Measurements from ENCODE around the gene CFAP77. TPM values are rescaled to one million over a fixed set of nuclear protein-coding genes. Genes with fewer than 3 reads are reported as not detected.

CFAP77 gene
- total and polyA plus RNA-seq, 2 of the 13 experiments (the other 11 are each of a cell fraction or from before 2014, with no cell fraction given): not detected

DNA sequence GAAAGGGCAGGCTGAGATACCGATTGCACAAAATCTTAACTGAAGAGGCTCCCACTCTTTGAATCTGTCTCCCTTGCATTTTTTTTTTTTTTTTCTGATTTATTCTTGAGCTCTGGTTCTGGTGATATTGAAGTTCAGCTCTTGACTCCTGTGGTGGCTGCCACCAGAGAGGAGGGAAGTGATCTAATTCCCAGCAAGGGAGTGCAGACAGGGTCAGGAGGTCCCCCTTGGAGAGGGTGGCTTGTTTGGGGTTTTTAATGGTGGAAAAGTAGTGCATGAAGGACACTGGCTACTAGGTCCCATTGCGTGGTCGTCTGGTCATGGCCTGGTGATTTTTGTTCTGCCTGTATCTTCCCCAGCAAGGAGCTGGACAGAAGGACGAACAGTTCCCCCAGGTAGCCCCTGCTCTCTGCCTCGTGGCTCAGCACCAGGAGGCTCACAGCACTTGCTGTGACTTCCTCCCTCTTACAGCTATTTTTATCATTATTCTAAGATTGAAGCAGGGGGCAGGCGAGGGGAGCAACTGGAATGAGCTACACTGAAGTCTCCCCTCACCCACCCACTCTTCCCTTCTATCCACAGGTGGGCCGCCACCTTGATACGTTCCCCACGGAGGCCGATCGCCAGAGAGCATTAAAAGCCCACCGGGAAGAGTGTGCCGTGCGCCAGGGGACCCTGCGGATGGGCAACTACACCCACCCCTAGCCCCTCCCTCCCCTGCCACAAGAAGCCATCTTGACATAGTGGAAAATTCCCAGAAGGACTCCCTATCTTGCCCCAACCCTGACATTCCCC, 162.0 kb downstream of the CFAP77 start:
- no peak for ATAC-seq
- Histone ChIP-seq H4K20me1 (ENCODE audit: insufficient read depth, low read length) (peaks cover 4% of the 10 kb centered on the region; the same call in 1 of the 2 replicates), H3K27ac (ENCODE audit: extremely low read length, insufficient read depth, low read length) (no peak overlapping the region), H3K9ac (ENCODE audit: insufficient read depth, low read depth, low read length) (no peak overlapping the region), H3K4me1 (ENCODE audit: insufficient read depth, low read length) (no peaks in the 10 kb centered on the region), H3K4me3 (replicated peaks in 1 of 3; ENCODE audit: insufficient read depth in 1 of 3, low read depth in 2 of 3, low read length in 3 of 3) (no peak overlapping the region), H3K79me2 (ENCODE audit: insufficient read depth, low read length) (no peaks in the 10 kb centered on the region), H3K36me3 (replicated peaks in 1 of 2; ENCODE audit: control insufficient read depth in 1 of 2, insufficient read depth in 2 of 2, low read length in 2 of 2) (no peaks in the 10 kb centered on the region), H3K4me2 (ENCODE audit: low read depth, low read length) (no peak overlapping the region), H2AFZ (ENCODE audit: low read length) (no peak overlapping the region), H3K27me3 (ENCODE audit: control insufficient read depth in 1 of 2, insufficient read depth in 2 of 2, low read length in 2 of 2) (peaks cover 2 to 14% of the 10 kb centered on the region in 2 experiments; a peak in 3 of 5 replicates), H3K9me3 (ENCODE audit: low read length) (no peaks in the 10 kb centered on the region)
- intact Hi-C loops (cut with micrococcal nuclease; ENCODE audit: unreplicated experiment): no loop called here
- TF ChIP-seq, protein P1, sequence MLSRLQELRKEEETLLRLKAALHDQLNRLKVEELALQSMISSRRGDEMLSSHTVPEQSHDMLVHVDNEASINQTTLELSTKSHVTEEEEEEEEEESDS (CRISPR knock-in tag; IDR thresholded peaks at IDR 0.05; ENCODE audit: borderline replicate concordance): no peak
- TF ChIP-seq, protein P2, sequence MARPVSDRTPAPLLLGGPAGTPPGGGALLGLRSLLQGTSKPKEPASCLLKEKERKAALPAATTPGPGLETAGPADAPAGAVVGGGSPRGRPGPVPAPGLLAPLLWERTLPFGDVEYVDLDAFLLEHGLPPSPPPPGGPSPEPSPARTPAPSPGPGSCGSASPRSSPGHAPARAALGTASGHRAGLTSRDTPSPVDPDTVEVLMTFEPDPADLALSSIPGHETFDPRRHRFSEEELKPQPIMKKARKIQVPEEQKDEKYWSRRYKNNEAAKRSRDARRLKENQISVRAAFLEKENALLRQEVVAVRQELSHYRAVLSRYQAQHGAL (CRISPR knock-in tag; IDR thresholded peaks at IDR 0.05; ENCODE audit: not compliant biosample characterization): no peak
- TF ChIP-seq, protein P3, sequence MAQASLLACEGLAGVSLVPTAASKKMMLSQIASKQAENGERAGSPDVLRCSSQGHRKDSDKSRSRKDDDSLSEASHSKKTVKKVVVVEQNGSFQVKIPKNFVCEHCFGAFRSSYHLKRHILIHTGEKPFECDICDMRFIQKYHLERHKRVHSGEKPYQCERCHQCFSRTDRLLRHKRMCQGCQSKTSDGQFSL (CRISPR knock-in tag; IDR thresholded peaks at IDR 0.05): no peak
- TF ChIP-seq LCORL (IDR thresholded peaks at IDR 0.05) (no peak), LCORL (CRISPR knock-in tag; IDR thresholded peaks at IDR 0.05) (no peak), REL (CRISPR knock-in tag; conservative IDR thresholded peaks at IDR 0.05) (no peak)
- ChIA-PET CTCF (ENCODE audit: low intra/inter-chr PET ratio, low total read pairs) (interaction anchor here (0.9 kb wide), 1 partner anchor 61 kb away, joined by 3 read pairs; no protein-coding TSS in a partner anchor), POLR2A (no interaction called here)
- in situ Hi-C loops (cut with HindIII; ENCODE audit: extremely low pct_ligation_motif_present, low pct_unique_long_range_greater_than_20kb): no loop called here
- WGBS (ENCODE audit: low lambda C conversion rate): 15% methylated on average over 12 of the region's 15 CpGs
- FAIRE-seq: no peak
- BruUV-seq (replicated peaks): no TSS peak
- no peak for DNase-seq (ENCODE audit: low spot score)
